ENCODE data around the gene SPCS3.

SPCS3 gene

GRCh38 chr4:176293660-176294059 is 26.1 kb upstream of the SPCS3 start:
- TF ChIP-seq CTCF (IDR thresholded peaks at IDR 0.05) = no peak

- no peak for TF ChIP-seq CTCF (IDR thresholded peaks at IDR 0.05)
Measured at GRCh38 chr4:176298664-176299063, 21.1 kb upstream of the SPCS3 start.

GRCh38 chr4:176300036-176300435 is 19.7 kb upstream of the SPCS3 start:
- TF ChIP-seq CTCF (IDR thresholded peaks at IDR 0.05) = no peak

- TF ChIP-seq CTCF (IDR thresholded peaks at IDR 0.05) = no peak
Measured at GRCh38 chr4:176300565-176300964, 19.2 kb upstream of the SPCS3 start.

- no peak for TF ChIP-seq CTCF (IDR thresholded peaks at IDR 0.05)
Measured at GRCh38 chr4:176302283-176303275, 17.2 kb upstream of the SPCS3 start.

GRCh38 chr4:176303938-176304337 is 15.8 kb upstream of the SPCS3 start:
- no peak for TF ChIP-seq CTCF (IDR thresholded peaks at IDR 0.05)

GRCh38 chr4:176306837-176307665 is 12.7 kb upstream of the SPCS3 start:
- no peak for TF ChIP-seq CTCF (IDR thresholded peaks at IDR 0.05)

Measured in LNCAP (cell line).